ENCODE measurements around the gene TRPM8.

GRCh38 chr2:233944269-233944668 lies 27.1 kb downstream of the TRPM8 start:
- TF ChIP-seq CTCF (IDR thresholded peaks at IDR 0.05) (no peak), POLR2A (IDR thresholded peaks at IDR 0.05) (no peak)
